PFSK-1 (cell line): ENCODE results near the gene MAP3K12.

Experiments
- FOXP2 ChIP-seq: optimal IDR thresholded peaks from 2 replicates; pipeline ENCODE3; 2011; ENCODE audit warnings: borderline replicate concordance, control low read depth, inconsistent platforms; ENCODE audit not compliant: insufficient read depth; ENCODE audit errors: extremely low read length, extremely low read depth
- POLR2AphosphoS5 ChIP-seq: IDR thresholded peaks from 2 replicates; pipeline ENCODE4 v1.6.1; 2012; ENCODE audit warnings: low read depth, mild to moderate bottlenecking, control low read depth, low read length, moderate library complexity
- REST ChIP-seq, 2 experiments: IDR thresholded peaks; 2 replicates each; pipeline versions ENCODE4 v1.6.1 to v1.8.0; 2011 to 2012; ENCODE audit warnings: low read depth in 2 of 2, low read length in 2 of 2, control low read depth in 1 of 2, inconsistent platforms in 1 of 2, mild to moderate bottlenecking in 1 of 2, moderate library complexity in 1 of 2; ENCODE audit not compliant: insufficient read depth in 1 of 2
- SIN3A ChIP-seq: IDR thresholded peaks from 2 replicates; pipeline ENCODE4 v1.6.1; 2012; ENCODE audit warnings: mild to moderate bottlenecking, low read length, moderate library complexity, borderline replicate concordance; ENCODE audit not compliant: insufficient read depth
- TAF1 ChIP-seq: IDR thresholded peaks from 2 replicates; pipeline ENCODE4 v1.6.1; 2012; ENCODE audit warnings: low read length, control low read depth, borderline replicate concordance; ENCODE audit not compliant: insufficient read depth

Gene MAP3K12

GRCh38 chr12:53530061-53530460, 30.8 kb upstream of the MAP3K12 start:
- TF ChIP-seq REST (IDR thresholded peaks at IDR 0.05; ENCODE audit: insufficient read depth in 1 of 2, low read depth in 2 of 2, low read length in 2 of 2) (no peak), POLR2AphosphoS5 (no peak), SIN3A (no peak), FOXP2 (no peak), TAF1 (no peak)

- TF ChIP-seq REST (IDR thresholded peaks at IDR 0.05; ENCODE audit: insufficient read depth in 1 of 2, low read depth in 2 of 2, low read length in 2 of 2), result no peak
- TF ChIP-seq POLR2AphosphoS5, result no peak
- no peak for TF ChIP-seq FOXP2
- no peak for TF ChIP-seq SIN3A
- TF ChIP-seq TAF1, result no peak
These were observed 25.2 kb upstream of the MAP3K12 start for GRCh38 chr12:53524476-53524875.

GRCh38 chr12:53523131-53523530, 23.9 kb upstream of the MAP3K12 start:
- TF ChIP-seq REST (IDR thresholded peaks at IDR 0.05; ENCODE audit: insufficient read depth in 1 of 2, low read depth in 2 of 2, low read length in 2 of 2), result no peak
- TF ChIP-seq POLR2AphosphoS5, result no peak
- no peak for TF ChIP-seq SIN3A
- TF ChIP-seq TAF1, result no peak
- TF ChIP-seq FOXP2, result no peak

DNA sequence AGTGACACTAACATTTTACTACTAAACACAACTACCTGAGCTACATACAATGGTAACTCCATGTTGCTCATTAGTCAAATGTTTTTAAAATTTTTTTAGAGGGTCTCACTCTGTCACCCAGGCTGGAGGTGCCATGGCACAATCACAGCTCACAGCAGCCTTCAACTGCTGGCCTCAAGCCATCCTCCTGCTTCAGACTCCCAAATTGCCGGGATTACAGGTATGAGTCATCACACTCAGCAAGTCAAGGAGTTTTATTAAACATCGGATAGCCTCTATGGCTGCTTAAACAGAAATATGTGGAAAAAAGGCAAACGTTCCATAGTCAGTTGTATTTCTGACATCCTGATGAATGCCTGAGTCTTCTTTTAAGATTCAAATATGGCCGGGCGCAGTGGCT, 19.1 kb upstream of the MAP3K12 start:
- TF ChIP-seq POLR2AphosphoS5, result no peak
- TF ChIP-seq TAF1, result no peak
- no peak for TF ChIP-seq REST (IDR thresholded peaks at IDR 0.05; ENCODE audit: insufficient read depth in 1 of 2, low read depth in 2 of 2, low read length in 2 of 2)
- TF ChIP-seq SIN3A, result no peak
- TF ChIP-seq FOXP2, result no peak

DNA sequence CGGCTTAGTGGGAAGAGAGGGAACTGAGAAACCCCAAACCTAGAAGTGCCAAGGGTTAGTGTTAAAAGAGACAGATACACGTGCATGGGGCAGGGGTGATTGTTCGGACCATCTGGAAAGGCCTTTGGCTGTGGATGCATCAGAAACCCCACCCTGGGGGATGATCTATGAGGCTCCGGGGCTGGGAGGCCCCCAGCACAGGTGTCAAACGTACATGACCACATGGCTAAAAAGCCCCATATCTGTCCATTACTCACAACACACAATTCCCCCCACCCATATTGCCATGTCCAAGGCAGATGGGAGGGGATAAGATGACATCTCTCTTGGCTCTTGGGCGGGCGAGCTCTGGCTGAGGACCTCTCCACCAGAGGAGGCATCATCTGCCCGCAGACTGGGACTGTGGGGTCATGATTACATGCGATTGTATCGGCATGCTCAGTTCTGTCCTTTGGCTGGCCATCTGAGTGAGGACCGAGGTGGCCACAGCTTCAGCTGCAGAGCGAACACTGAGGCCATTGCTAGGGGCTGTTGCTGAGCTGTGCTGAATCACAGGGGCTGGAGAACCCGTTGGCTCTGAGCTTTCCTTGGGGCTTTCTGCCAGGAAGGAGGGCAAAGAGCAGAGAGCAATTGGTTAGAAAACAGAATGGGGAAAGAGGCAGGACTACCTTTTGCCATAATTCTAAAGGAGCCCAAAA, 17.6 kb upstream of the MAP3K12 start:
- TF ChIP-seq SIN3A (no peak), FOXP2 (no peak), POLR2AphosphoS5 (no peak), TAF1 (no peak), REST (IDR thresholded peaks at IDR 0.05; ENCODE audit: insufficient read depth in 1 of 2, low read depth in 2 of 2, low read length in 2 of 2) (no peak)
